ENCODE measurements around the gene DNAJB13. TPM values are rescaled to one million over a fixed set of nuclear protein-coding genes. Genes with fewer than 3 reads are reported as not detected.

DNAJB13 gene
- total RNA-seq, 1 donor from 2014 or later, result not detected

DNA sequence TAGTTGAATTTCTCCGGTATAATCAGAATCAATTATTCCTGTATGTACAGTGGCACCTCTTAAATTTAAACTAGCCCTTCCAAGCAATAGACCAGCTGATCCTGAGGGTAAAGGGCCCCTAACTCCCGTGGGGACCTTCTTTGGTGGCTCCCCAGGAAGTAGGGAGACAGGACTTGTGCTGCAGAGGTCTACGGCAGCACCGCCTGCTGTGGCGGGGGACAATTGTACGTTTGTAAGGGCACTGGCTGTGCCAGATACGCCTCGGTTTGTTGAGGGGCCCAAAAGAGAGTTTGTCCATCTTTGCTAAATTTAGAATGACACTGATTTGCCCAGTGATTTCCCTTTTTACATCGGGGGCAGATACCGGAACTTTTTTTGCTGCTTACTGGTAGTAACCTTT is 5.9 kb upstream of the DNAJB13 start:
- no peak overlapping the region for H3K27ac ChIP-seq

DNA sequence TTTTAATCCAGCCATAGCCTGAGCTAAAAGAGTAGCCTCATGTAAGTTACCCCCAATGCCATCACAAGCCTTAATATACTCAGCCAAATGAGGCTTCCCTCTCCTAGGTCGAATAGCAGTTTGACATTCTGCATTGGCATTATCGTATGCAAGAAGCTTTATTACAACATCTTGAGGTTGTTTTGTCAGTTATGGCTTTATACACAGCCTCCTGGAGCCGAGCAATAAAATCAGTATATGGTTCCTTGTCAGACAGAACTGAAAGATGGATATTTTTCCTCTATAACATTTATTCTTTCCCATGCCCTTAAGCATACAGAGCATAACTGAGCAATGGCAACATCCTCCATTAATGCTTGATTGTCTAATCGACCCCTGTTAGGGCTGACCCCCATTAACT is 5.4 kb upstream of the DNAJB13 start:
- no peak for DNase-seq (ENCODE audit: low spot score in 2 of 2)
- TF ChIP-seq, protein P1, sequence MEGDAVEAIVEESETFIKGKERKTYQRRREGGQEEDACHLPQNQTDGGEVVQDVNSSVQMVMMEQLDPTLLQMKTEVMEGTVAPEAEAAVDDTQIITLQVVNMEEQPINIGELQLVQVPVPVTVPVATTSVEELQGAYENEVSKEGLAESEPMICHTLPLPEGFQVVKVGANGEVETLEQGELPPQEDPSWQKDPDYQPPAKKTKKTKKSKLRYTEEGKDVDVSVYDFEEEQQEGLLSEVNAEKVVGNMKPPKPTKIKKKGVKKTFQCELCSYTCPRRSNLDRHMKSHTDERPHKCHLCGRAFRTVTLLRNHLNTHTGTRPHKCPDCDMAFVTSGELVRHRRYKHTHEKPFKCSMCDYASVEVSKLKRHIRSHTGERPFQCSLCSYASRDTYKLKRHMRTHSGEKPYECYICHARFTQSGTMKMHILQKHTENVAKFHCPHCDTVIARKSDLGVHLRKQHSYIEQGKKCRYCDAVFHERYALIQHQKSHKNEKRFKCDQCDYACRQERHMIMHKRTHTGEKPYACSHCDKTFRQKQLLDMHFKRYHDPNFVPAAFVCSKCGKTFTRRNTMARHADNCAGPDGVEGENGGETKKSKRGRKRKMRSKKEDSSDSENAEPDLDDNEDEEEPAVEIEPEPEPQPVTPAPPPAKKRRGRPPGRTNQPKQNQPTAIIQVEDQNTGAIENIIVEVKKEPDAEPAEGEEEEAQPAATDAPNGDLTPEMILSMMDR (IDR thresholded peaks at IDR 0.05), result no peak
- no peak overlapping the region for H3K4me3 ChIP-seq
- no peaks in the 10 kb centered on the region for H3K27me3 ChIP-seq
- intact Hi-C loops (cut with DNase I), result no loop called here
- no peaks in the 10 kb centered on the region for H3K9me3 ChIP-seq
- H3K4me1 ChIP-seq, result no peaks in the 10 kb centered on the region
- no peak overlapping the region for H3K27ac ChIP-seq
- H3K36me3 ChIP-seq, result no peaks in the 10 kb centered on the region

More for the DNA sequence above, 5.9 kb upstream of the DNAJB13 start:
- Histone ChIP-seq H3K9me3 (no peaks in the 10 kb centered on the region), H3K27me3 (no peaks in the 10 kb centered on the region), H3K4me1 (no peaks in the 10 kb centered on the region), H3K36me3 (no peaks in the 10 kb centered on the region), H3K4me3 (no peak overlapping the region)
- TF ChIP-seq, protein P1 (IDR thresholded peaks at IDR 0.05), result no peak
- no peak for DNase-seq (ENCODE audit: low spot score in 2 of 2)
- intact Hi-C loops (cut with DNase I), result no loop called here

DNA sequence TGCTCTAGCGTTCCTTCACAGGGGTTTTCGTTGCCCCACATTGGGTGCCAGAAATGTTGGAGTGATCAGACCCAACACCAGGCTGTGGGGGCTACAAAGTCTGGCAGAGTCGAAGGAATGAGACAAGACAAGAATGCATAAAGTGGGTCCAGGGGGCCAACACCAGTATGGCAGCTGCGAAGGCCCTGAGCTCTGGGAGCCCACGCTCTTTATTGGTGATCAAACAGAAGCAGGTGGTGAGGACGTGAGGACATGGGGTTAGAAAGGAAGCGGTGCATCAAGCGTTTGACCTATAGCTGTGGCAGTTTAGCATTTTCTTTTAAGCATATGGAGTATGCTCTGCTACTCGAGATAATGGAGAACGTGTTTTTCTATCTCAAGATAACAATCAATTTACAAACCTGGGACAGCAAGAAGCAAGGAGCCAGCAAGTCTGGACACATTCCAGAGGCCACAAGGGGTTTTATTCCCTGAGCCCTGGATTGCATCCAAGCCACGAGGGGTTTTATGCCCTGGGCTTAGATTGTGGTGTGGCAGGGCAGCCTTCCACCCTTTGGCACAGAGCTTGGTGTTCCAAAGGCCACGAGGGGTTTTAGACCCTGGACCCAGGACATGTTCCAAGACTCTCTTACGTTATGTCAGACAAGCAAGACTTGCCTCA is 3.9 kb upstream of the DNAJB13 start:
- H3K27ac ChIP-seq, result no peak overlapping the region
- no peaks in the 10 kb centered on the region for H3K9me3 ChIP-seq
- no peak overlapping the region for H3K4me3 ChIP-seq
- DNase-seq (ENCODE audit: low spot score in 2 of 2), result no peak
- no peaks in the 10 kb centered on the region for H3K4me1 ChIP-seq
- H3K27me3 ChIP-seq, result no peaks in the 10 kb centered on the region
- TF ChIP-seq, protein P1 (IDR thresholded peaks at IDR 0.05), result no peak
- intact Hi-C loops (cut with DNase I), result no loop called here
- no peaks in the 10 kb centered on the region for H3K36me3 ChIP-seq

DNA sequence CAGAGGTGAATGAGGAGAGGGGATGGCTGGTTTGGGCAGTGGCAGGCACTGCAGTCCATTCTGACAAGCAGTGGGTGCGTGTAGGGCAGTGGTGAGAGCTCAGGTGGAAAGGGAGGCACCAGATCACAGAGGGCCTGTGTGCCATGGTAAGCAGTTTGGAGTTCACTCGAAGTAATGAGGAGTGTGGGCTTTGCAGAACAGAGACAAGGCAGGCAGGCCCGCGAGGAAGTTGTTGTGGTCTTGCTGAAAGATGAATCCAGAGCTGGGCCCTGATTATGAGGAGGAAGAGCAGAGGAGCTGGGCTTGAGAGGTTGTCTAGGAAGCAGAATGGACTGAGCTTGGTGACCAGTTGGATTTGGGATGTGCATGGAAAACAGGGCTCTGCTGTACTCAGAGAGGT is 1.6 kb upstream of the DNAJB13 start:
- H3K4me1 ChIP-seq, result no peaks in the 10 kb centered on the region
- peak in 1 of 2 donors; percentile 55 for DNase-seq (ENCODE audit: low spot score in 2 of 2)

DNA sequence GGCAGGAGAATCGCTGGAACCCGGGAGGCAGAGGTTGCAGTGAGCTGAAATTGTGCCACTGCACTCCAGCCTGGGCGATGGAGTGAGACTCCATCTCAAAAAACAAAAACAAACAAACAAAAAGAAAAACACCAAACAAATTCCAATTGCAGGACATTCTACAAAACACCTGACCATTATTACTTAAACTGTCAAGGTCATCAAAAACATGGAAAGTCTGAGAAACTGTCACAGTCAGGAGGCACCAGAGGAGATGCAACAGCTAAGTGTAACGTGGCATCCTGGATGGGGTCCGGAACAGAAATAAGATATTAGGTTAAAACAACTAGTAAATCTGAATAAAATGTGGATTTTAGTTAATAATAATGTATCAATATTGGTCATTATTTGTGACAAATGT is 914 bp upstream of the DNAJB13 start:
- Histone ChIP-seq H3K36me3 (no peaks in the 10 kb centered on the region), H3K9me3 (no peaks in the 10 kb centered on the region), H3K4me1 (no peaks in the 10 kb centered on the region), H3K27me3 (no peaks in the 10 kb centered on the region), H3K4me3 (no peak overlapping the region), H3K27ac (no peak overlapping the region)
- DNase-seq (ENCODE audit: low spot score in 2 of 2), result no peak
- intact Hi-C loops (cut with DNase I), result no loop called here
- TF ChIP-seq, protein P1 (IDR thresholded peaks at IDR 0.05), result no peak

More for the DNA sequence above, 1.6 kb upstream of the DNAJB13 start:
- intact Hi-C loops (cut with DNase I), result no loop called here
- Histone ChIP-seq H3K27ac (no peak overlapping the region), H3K36me3 (no peaks in the 10 kb centered on the region), H3K27me3 (no peaks in the 10 kb centered on the region), H3K9me3 (no peaks in the 10 kb centered on the region), H3K4me3 (no peak overlapping the region)
- TF ChIP-seq, protein P1 (IDR thresholded peaks at IDR 0.05), result no peak

DNA sequence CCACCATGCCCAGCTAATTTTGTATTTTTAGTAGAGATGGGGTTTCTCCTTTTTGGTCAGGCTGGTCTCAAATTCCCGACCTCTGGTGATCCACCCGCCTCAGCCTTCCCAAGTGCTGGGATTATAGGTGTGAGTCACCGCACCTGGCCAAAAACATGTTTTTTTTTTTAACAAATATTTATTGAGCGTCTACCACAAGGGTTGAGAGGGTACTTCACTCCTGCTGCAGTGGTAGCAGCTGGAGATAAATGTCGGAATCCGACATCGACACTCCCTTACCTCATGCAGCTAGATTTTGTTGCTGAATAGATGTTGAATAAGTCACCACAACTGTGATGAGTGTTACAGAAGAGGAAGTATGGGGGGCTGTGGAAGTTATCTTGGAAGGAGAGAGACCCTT is 971 bp downstream of the DNAJB13 start:
- Histone ChIP-seq H3K27me3 (no peaks in the 10 kb centered on the region), H3K9me3 (no peaks in the 10 kb centered on the region), H3K4me1 (no peaks in the 10 kb centered on the region), H3K36me3 (no peaks in the 10 kb centered on the region), H3K4me3 (no peak overlapping the region), H3K27ac (no peak overlapping the region)
- TF ChIP-seq, protein P1 (IDR thresholded peaks at IDR 0.05), result no peak
- no peak for DNase-seq (ENCODE audit: low spot score in 2 of 2)
- intact Hi-C loops (cut with DNase I), result no loop called here

All from ascending aorta (tissue), 2 donors.